ENCODE data around the gene KRTAP10-1.

The KRTAP10-1 gene

GRCh38 chr21:44490405-44490804 lies 49.6 kb downstream of the KRTAP10-1 start:
- Histone ChIP-seq H3K4me2 (ENCODE audit: low read length) (no peak overlapping the region), H3K79me2 (ENCODE audit: control insufficient read depth, insufficient read depth, low read length) (peaks cover 6% of the 10 kb centered on the region), H3K4me3 (ENCODE audit: low read length) (no peak overlapping the region), H3K36me3 (ENCODE audit: control insufficient read depth, insufficient read depth, low read length) (peaks cover 3% of the 10 kb centered on the region), H3K18ac (ENCODE audit: low read length) (no peak overlapping the region), H4K5ac (ENCODE audit: low read length) (no peak overlapping the region), H3K23ac (ENCODE audit: low read length) (no peak overlapping the region), H3K56ac (ENCODE audit: low read length) (no peak overlapping the region), H3K4me1 (ENCODE audit: control insufficient read depth, low read depth, low read length) (no peaks in the 10 kb centered on the region), H2BK5ac (ENCODE audit: low read length) (no peak overlapping the region), H3K9ac (ENCODE audit: low read length) (no peak overlapping the region), H3K4ac (ENCODE audit: low read depth, low read length) (no peak overlapping the region), H2AK5ac (ENCODE audit: low read length) (no peak overlapping the region), H3K27ac (ENCODE audit: low read depth, low read length) (no peak overlapping the region), H3K27me3 (ENCODE audit: insufficient read depth, low read length, poor library complexity) (no peaks in the 10 kb centered on the region), H4K8ac (ENCODE audit: low read depth, low read length) (no peak overlapping the region), H2BK120ac (ENCODE audit: low read depth, low read length) (no peak overlapping the region), H3K79me1 (ENCODE audit: low read length) (peaks cover 8% of the 10 kb centered on the region), H2BK15ac (replicated peaks; ENCODE audit: low read depth) (no peak overlapping the region)
- WGBS (ENCODE audit: extremely low coverage, insufficient coverage, low lambda C conversion rate), result no CpG with 5 or more reads among the region's 19 CpGs
- no peak for DNase-seq

GRCh38 chr21:44489962-44490361 lies 50.0 kb downstream of the KRTAP10-1 start:
- Histone ChIP-seq H3K4me1 (ENCODE audit: control insufficient read depth, low read depth, low read length) (no peaks in the 10 kb centered on the region), H3K27me3 (ENCODE audit: insufficient read depth, low read length, poor library complexity) (no peaks in the 10 kb centered on the region), H3K27ac (ENCODE audit: low read depth, low read length) (no peak overlapping the region), H3K18ac (ENCODE audit: low read length) (no peak overlapping the region), H2BK15ac (replicated peaks; ENCODE audit: low read depth) (no peak overlapping the region), H3K79me1 (ENCODE audit: low read length) (peaks cover 8% of the 10 kb centered on the region), H3K36me3 (ENCODE audit: control insufficient read depth, insufficient read depth, low read length) (peaks cover 3% of the 10 kb centered on the region), H3K4me2 (ENCODE audit: low read length) (no peak overlapping the region), H2AK5ac (ENCODE audit: low read length) (no peak overlapping the region), H3K79me2 (ENCODE audit: control insufficient read depth, insufficient read depth, low read length) (peaks cover 6% of the 10 kb centered on the region), H3K56ac (ENCODE audit: low read length) (no peak overlapping the region), H2BK120ac (ENCODE audit: low read depth, low read length) (no peak overlapping the region), H3K9ac (ENCODE audit: low read length) (no peak overlapping the region), H3K23ac (ENCODE audit: low read length) (no peak overlapping the region), H3K4ac (ENCODE audit: low read depth, low read length) (no peak overlapping the region), H4K8ac (ENCODE audit: low read depth, low read length) (no peak overlapping the region), H2BK5ac (ENCODE audit: low read length) (no peak overlapping the region), H4K5ac (ENCODE audit: low read length) (no peak overlapping the region), H3K4me3 (ENCODE audit: low read length) (no peak overlapping the region)
- no CpG with 5 or more reads among the region's 7 CpGs for WGBS (ENCODE audit: extremely low coverage, insufficient coverage, low lambda C conversion rate)
- peak; percentile 36 for DNase-seq

Data from mesendoderm (in vitro differentiated cells).